Measurements from ENCODE around the gene PPP1R16B. TPM values are rescaled to one million over a fixed set of nuclear protein-coding genes. Genes with fewer than 3 reads are reported as not detected.
A peak's percentile ranks its signal among the peaks of the same experiment; 100 is the strongest.

PPP1R16B gene
- total and polyA plus RNA-seq, 10 of the 15 experiments (the other 5 are each of a cell fraction or from before 2014, with no cell fraction given) = 13.4 to 90.2 (median 66.7) TPM

GRCh38 chr20:38883081-38883980 lies 77.8 kb downstream of the PPP1R16B start:
- 78% methylated on average over 20 of the region's 20 CpGs for WGBS (ENCODE audit: insufficient coverage, insufficient replicate concordance, low lambda C conversion rate, missing lambda C conversion rate)
- no peak for TF ChIP-seq SMAD5 (IDR thresholded peaks at IDR 0.05; ENCODE audit: low read depth)
- TF ChIP-seq POLR2A (IDR thresholded peaks at IDR 0.05; ENCODE audit: low read depth, low read length) = 0 out of 2 replicates have a peak, but pooled peaks have one; percentile 18
- Histone ChIP-seq H2AFZ (ENCODE audit: control insufficient read depth, low read depth, low read length) (no peak overlapping the region), H4K20me1 (ENCODE audit: control insufficient read depth, insufficient read depth) (no peaks in the 10 kb centered on the region; the same call in 1 of the 2 replicates), H3K4me2 (ENCODE audit: control insufficient read depth, insufficient read depth) (no peak overlapping the region), H3K9ac (ENCODE audit: control insufficient read depth, insufficient read depth, low read length) (no peak overlapping the region), H3K79me2 (ENCODE audit: control insufficient read depth, insufficient read depth, low read length) (peaks cover 73% of the 10 kb centered on the region), H3K27me3 (replicated peaks in 1 of 2; ENCODE audit: control insufficient read depth in 2 of 2, insufficient read depth in 2 of 2, low read length in 1 of 2) (no peaks in the 10 kb centered on the region), H3K4me1 (ENCODE audit: control insufficient read depth, insufficient read depth, low read length) (peaks cover 34% of the 10 kb centered on the region), H3K9me3 (replicated peaks; ENCODE audit: control insufficient read depth, insufficient read depth, low read length) (no peaks in the 10 kb centered on the region), H3K4me3 (no peak overlapping the region), H3K27ac (ENCODE audit: control insufficient read depth, insufficient read depth) (peak overlapping the region; percentile 19; the same call in 1 of the 2 replicates), H3K36me3 (ENCODE audit: control insufficient read depth in 2 of 2, insufficient read depth in 2 of 2, low read length in 1 of 2) (peaks cover 27 to 30% of the 10 kb centered on the region in 2 experiments)
- ChIA-PET CTCF (interaction anchor here (0.8 to 14.0 kb wide), 6 partner anchors 9 to 24 kb away, joined by 3 to 183 read pairs (median 4); no protein-coding TSS in a partner anchor), SMC1A (ENCODE audit: uncharacterized antibody, unreplicated experiment) (interaction anchor here (0.6 to 16.9 kb wide), 7 partner anchors 9 to 131 kb away, joined by 3 to 248 read pairs (median 6); no protein-coding TSS in a partner anchor), RAD21 (ENCODE audit: unreplicated experiment) (interaction anchor here (1.0 to 14.5 kb wide), 3 partner anchors 9 to 115 kb away, joined by 4 to 205 read pairs (median 4); no protein-coding TSS in a partner anchor), POLR2A (interaction anchor here (0.8 to 0.9 kb wide), 2 partner anchors 9 to 78 kb away, joined by 3 read pairs; partner anchors contain the start of gene PPP1R16B)
- ATAC-seq (no peak), DNase-seq (ENCODE audit: low read depth, low spot score) (no peak), FAIRE-seq (no peak)
- intact Hi-C loops (cut with micrococcal nuclease; ENCODE audit: unreplicated experiment) (no loop called here), in situ Hi-C loops (cut with MboI) (no loop called here)
- BruUV-seq (replicated peaks) = no TSS peak

- ChIA-PET CTCF (interaction anchor here (0.8 to 14.0 kb wide), 5 partner anchors 8 to 25 kb away, joined by 3 to 183 read pairs (median 3); no protein-coding TSS in a partner anchor), RAD21 (ENCODE audit: unreplicated experiment) (interaction anchor here (1.0 to 14.5 kb wide), 2 partner anchors 8 to 114 kb away, joined by 4 to 205 read pairs; no protein-coding TSS in a partner anchor), POLR2A (interaction anchor here (0.9 kb wide), 1 partner anchor 8 kb away, joined by 3 read pairs; no protein-coding TSS in a partner anchor), SMC1A (ENCODE audit: uncharacterized antibody, unreplicated experiment) (interaction anchor here (0.6 to 16.9 kb wide), 4 partner anchors 8 to 74 kb away, joined by 4 to 248 read pairs (median 56); no protein-coding TSS in a partner anchor)
- in situ Hi-C loops (cut with MboI) (no loop called here), intact Hi-C loops (cut with micrococcal nuclease; ENCODE audit: unreplicated experiment) (no loop called here)
- H3K27me3 ChIP-seq (replicated peaks in 1 of 2; ENCODE audit: control insufficient read depth in 2 of 2, insufficient read depth in 2 of 2, low read length in 1 of 2) = no peaks in the 10 kb centered on the region
- TF ChIP-seq, protein P1, sequence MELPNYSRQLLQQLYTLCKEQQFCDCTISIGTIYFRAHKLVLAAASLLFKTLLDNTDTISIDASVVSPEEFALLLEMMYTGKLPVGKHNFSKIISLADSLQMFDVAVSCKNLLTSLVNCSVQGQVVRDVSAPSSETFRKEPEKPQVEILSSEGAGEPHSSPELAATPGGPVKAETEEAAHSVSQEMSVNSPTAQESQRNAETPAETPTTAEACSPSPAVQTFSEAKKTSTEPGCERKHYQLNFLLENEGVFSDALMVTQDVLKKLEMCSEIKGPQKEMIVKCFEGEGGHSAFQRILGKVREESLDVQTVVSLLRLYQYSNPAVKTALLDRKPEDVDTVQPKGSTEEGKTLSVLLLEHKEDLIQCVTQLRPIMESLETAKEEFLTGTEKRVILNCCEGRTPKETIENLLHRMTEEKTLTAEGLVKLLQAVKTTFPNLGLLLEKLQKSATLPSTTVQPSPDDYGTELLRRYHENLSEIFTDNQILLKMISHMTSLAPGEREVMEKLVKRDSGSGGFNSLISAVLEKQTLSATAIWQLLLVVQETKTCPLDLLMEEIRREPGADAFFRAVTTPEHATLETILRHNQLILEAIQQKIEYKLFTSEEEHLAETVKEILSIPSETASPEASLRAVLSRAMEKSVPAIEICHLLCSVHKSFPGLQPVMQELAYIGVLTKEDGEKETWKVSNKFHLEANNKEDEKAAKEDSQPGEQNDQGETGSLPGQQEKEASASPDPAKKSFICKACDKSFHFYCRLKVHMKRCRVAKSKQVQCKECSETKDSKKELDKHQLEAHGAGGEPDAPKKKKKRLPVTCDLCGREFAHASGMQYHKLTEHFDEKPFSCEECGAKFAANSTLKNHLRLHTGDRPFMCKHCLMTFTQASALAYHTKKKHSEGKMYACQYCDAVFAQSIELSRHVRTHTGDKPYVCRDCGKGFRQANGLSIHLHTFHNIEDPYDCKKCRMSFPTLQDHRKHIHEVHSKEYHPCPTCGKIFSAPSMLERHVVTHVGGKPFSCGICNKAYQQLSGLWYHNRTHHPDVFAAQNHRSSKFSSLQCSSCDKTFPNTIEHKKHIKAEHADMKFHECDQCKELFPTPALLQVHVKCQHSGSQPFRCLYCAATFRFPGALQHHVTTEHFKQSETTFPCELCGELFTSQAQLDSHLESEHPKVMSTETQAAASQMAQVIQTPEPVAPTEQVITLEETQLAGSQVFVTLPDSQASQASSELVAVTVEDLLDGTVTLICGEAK (IDR thresholded peaks at IDR 0.05; ENCODE audit: borderline replicate concordance) = peak; percentile 82
- TF ChIP-seq POLR2A (IDR thresholded peaks at IDR 0.05; ENCODE audit: low read depth, low read length) (0 out of 2 replicates have a peak, but pooled peaks have one; percentile 15), SRF (IDR thresholded peaks at IDR 0.05; ENCODE audit: low read depth in 2 of 2, low read length in 2 of 2) (no peak)
- no peak for FAIRE-seq
- H2AFZ ChIP-seq (ENCODE audit: control insufficient read depth, low read depth, low read length) = no peak overlapping the region
- H3K4me1 ChIP-seq (ENCODE audit: control insufficient read depth, insufficient read depth, low read length) = peaks cover 26% of the 10 kb centered on the region
- 86% methylated on average over 13 of the region's 13 CpGs for WGBS (ENCODE audit: insufficient coverage, insufficient replicate concordance, low lambda C conversion rate, missing lambda C conversion rate)
- no peak overlapping the region for H3K4me3 ChIP-seq
- no peak overlapping the region for H3K4me2 ChIP-seq (ENCODE audit: control insufficient read depth, insufficient read depth)
- H4K20me1 ChIP-seq (ENCODE audit: control insufficient read depth, insufficient read depth) = no peaks in the 10 kb centered on the region; the same call in 1 of the 2 replicates
- H3K9ac ChIP-seq (ENCODE audit: control insufficient read depth, insufficient read depth, low read length) = no peak overlapping the region
- H3K27ac ChIP-seq (ENCODE audit: control insufficient read depth, insufficient read depth) = no peak overlapping the region
- ATAC-seq = no peak
- peaks cover 66% of the 10 kb centered on the region for H3K79me2 ChIP-seq (ENCODE audit: control insufficient read depth, insufficient read depth, low read length)
- no peaks in the 10 kb centered on the region for H3K9me3 ChIP-seq (replicated peaks; ENCODE audit: control insufficient read depth, insufficient read depth, low read length)
- BruUV-seq (replicated peaks) = no TSS peak
- peaks cover 24 to 30% of the 10 kb centered on the region in 2 experiments for H3K36me3 ChIP-seq (ENCODE audit: control insufficient read depth in 2 of 2, insufficient read depth in 2 of 2, low read length in 1 of 2)
- DNase-seq (ENCODE audit: low read depth, low spot score) = no peak
Observed at GRCh38 chr20:38883981-38884733, 78.7 kb downstream of the PPP1R16B start.

All from GM12878 (cell line).